GM18517 (cell line): ENCODE measurements around the gene LTBP2.

Experiments used
- ATAC-seq: cut with Tn5 transposase; IDR thresholded peaks from one replicate; pipeline ENCODE4 v1.9.1; 2021; ENCODE audit warnings: mild to moderate bottlenecking, moderate library complexity; ENCODE audit not compliant: unreplicated experiment

LTBP2 gene

GRCh38 chr14:74531467-74531866 lies 80.6 kb downstream of the LTBP2 start:
- no peak for ATAC-seq

- no peak for ATAC-seq
Observed at GRCh38 chr14:74531006-74531405, 81.0 kb downstream of the LTBP2 start.

- ATAC-seq, result no peak
Observed at GRCh38 chr14:74528886-74529285, 83.2 kb downstream of the LTBP2 start.

- no peak for ATAC-seq
Observed at GRCh38 chr14:74528406-74528805, 83.6 kb downstream of the LTBP2 start.

- ATAC-seq, result no peak
Observed at GRCh38 chr14:74527736-74528280, 84.2 kb downstream of the LTBP2 start.

- no peak for ATAC-seq
Observed at GRCh38 chr14:74526854-74527585, 85.0 kb downstream of the LTBP2 start.

GRCh38 chr14:74525361-74525851 lies 86.6 kb downstream of the LTBP2 start:
- no peak for ATAC-seq

- ATAC-seq, result no peak
Observed at GRCh38 chr14:74524812-74525135, 87.3 kb downstream of the LTBP2 start.

GRCh38 chr14:74524076-74524811 lies 87.8 kb downstream of the LTBP2 start:
- no peak for ATAC-seq

GRCh38 chr14:74522740-74523139 lies 89.3 kb downstream of the LTBP2 start:
- ATAC-seq, result no peak

GRCh38 chr14:74521756-74522155 lies 90.3 kb downstream of the LTBP2 start:
- ATAC-seq, result no peak

GRCh38 chr14:74519316-74520074 lies 92.5 kb downstream of the LTBP2 start:
- ATAC-seq, result no peak

- no peak for ATAC-seq
Observed at GRCh38 chr14:74518221-74518620, 93.8 kb downstream of the LTBP2 start.

GRCh38 chr14:74517731-74518130 lies 94.3 kb downstream of the LTBP2 start:
- no peak for ATAC-seq

GRCh38 chr14:74516451-74517160 lies 95.4 kb downstream of the LTBP2 start:
- ATAC-seq, result no peak

- no peak for ATAC-seq
Observed at GRCh38 chr14:74515891-74516412, 96.1 kb downstream of the LTBP2 start.

GRCh38 chr14:74514471-74514941 lies 97.5 kb downstream of the LTBP2 start:
- ATAC-seq, result no peak

GRCh38 chr14:74511966-74512830 lies 99.8 kb downstream of the LTBP2 start:
- no peak for ATAC-seq

- ATAC-seq, result no peak
Observed at GRCh38 chr14:74510959-74511409, 101.1 kb downstream of the LTBP2 start.
